HepG2 (cell line): ENCODE results near the gene PPOX. TPM values are rescaled to one million over a fixed set of nuclear protein-coding genes. Genes with fewer than 3 reads are reported as not detected.

Experiments
- AKNA ChIP-seq: sonication (generic); formaldehyde crosslinking; IDR thresholded peaks from 2 replicates; pipeline ENCODE4 v1.4.0; 2020; ENCODE audit warnings: missing genetic modification reagents, borderline replicate concordance
- CEBPG ChIP-seq: IDR thresholded peaks from 2 replicates; pipeline ENCODE4 v1.6.1; 2016
- ERF ChIP-seq: IDR thresholded peaks from 2 replicates; pipeline ENCODE4 v1.6.1; 2018; ENCODE audit warnings: missing biosample characterization, missing genetic modification reagents
- HDAC6 ChIP-seq: fragments of 200-600 bp; sonication (generic); IDR thresholded peaks from 2 replicates; pipeline ENCODE4 v1.7.0; 2017; ENCODE audit warnings: mild to moderate bottlenecking, antibody characterized with exemption, low read length, low read depth
- KAT8 ChIP-seq: IDR thresholded peaks from 2 replicates; pipeline ENCODE4 v1.6.1; 2016; ENCODE audit warnings: missing genetic modification reagents, missing compliant biosample characterization
- NFE2 ChIP-seq: sonication (generic); formaldehyde crosslinking; IDR thresholded peaks from 2 replicates; pipeline ENCODE4 v1.4.0; 2020; ENCODE audit warnings: missing genetic modification reagents
- POLR2A ChIP-seq, 2 experiments: IDR thresholded peaks; 2 replicates each; pipeline ENCODE4 v1.6.1; 2011; ENCODE audit warnings: low read depth in 2 of 2, low read length in 2 of 2, mild to moderate bottlenecking in 1 of 2, moderate library complexity in 1 of 2; ENCODE audit not compliant: insufficient read depth in 1 of 2
- SP5 ChIP-seq: IDR thresholded peaks from 2 replicates; pipeline ENCODE4 v1.6.1; 2016; ENCODE audit warnings: low read depth, borderline replicate concordance
- TEAD3 ChIP-seq: optimal IDR thresholded peaks from 2 replicates; pipeline ENCODE3; 2016; ENCODE audit warnings: borderline replicate concordance
- ZFP62 ChIP-seq: sonication (generic); formaldehyde crosslinking; IDR thresholded peaks from 2 replicates; pipeline ENCODE4 v1.4.0; 2020; ENCODE audit warnings: missing genetic modification reagents
- ZFYVE20 ChIP-seq: sonication (generic); formaldehyde crosslinking; IDR thresholded peaks from 2 replicates; pipeline ENCODE4 v1.8.0; 2023; ENCODE audit warnings: low read depth, mild to moderate bottlenecking, moderate library complexity, missing genetic modification reagents, borderline replicate concordance
- ZNF232 ChIP-seq: sonication (generic); formaldehyde crosslinking; IDR thresholded peaks from 2 replicates; pipeline ENCODE4 v1.4.0; 2020; ENCODE audit warnings: missing genetic modification reagents, borderline replicate concordance
- ZNF33A ChIP-seq: sonication (generic); formaldehyde crosslinking; IDR thresholded peaks from 2 replicates; pipeline ENCODE4 v1.5.1; 2020; ENCODE audit warnings: missing genetic modification reagents, mild to moderate bottlenecking, moderate library complexity, borderline replicate concordance
- ZNF543 ChIP-seq: sonication (generic); formaldehyde crosslinking; IDR thresholded peaks from 2 replicates; pipeline ENCODE4 v1.4.0; 2020; ENCODE audit warnings: mild to moderate bottlenecking, missing genetic modification reagents
- ZNF547 ChIP-seq: sonication (generic); formaldehyde crosslinking; IDR thresholded peaks from 2 replicates; pipeline ENCODE4 v1.5.1; 2020; ENCODE audit warnings: mild to moderate bottlenecking, missing genetic modification reagents
- ZNF558 ChIP-seq: sonication (generic); formaldehyde crosslinking; IDR thresholded peaks from 2 replicates; pipeline ENCODE4 v1.9.0; 2022; ENCODE audit warnings: mild to moderate bottlenecking, missing genetic modification reagents, borderline replicate concordance
- ZNF687 ChIP-seq: sonication (generic); formaldehyde crosslinking; IDR thresholded peaks from 2 replicates; pipeline ENCODE4 v1.5.1; 2020; ENCODE audit warnings: mild to moderate bottlenecking, missing genetic modification reagents, moderate library complexity
- ZNF878 ChIP-seq: sonication (generic); formaldehyde crosslinking; IDR thresholded peaks from 2 replicates; pipeline ENCODE4 v1.8.1; 2023; ENCODE audit warnings: mild to moderate bottlenecking, missing genetic modification reagents, moderate library complexity
- ZUFSP ChIP-seq: sonication (generic); formaldehyde crosslinking; IDR thresholded peaks from 2 replicates; pipeline ENCODE4 v1.9.0; 2021; ENCODE audit warnings: missing genetic modification reagents, mild to moderate bottlenecking, borderline replicate concordance
- polyA plus RNA-seq, 8 experiments: library from polyadenylated mRNA; depleted of rRNA in 3 of 8; stranded (reverse) in 7 of 8; unstranded in 1 of 8; fragments of >200 nt; fragmentation: Illumina TruSeq in 4 of 8; extraction: Trizol in 4 of 8; gene quantifications; 2 replicates each; pipeline versions ENCODE4 v1.2.1 to v1.2.3, GENCODE V29; 2011 to 2016; ENCODE audit warnings: low read depth in 4 of 8, missing spikeins in 1 of 8, mixed read lengths in 1 of 8; ENCODE audit not compliant: insufficient read depth in 1 of 8
- total RNA-seq, 5 experiments: library from RNA; depleted of rRNA; stranded (reverse); fragments of >200 nt; fragmentation: Illumina TruSeq; extraction: Trizol; gene quantifications; 2 replicates each; pipeline ENCODE4 v1.2.3, GENCODE V29; 2016; ENCODE audit warnings: low read depth in 1 of 5

The PPOX gene
- total and polyA plus RNA-seq, 2 of the 13 experiments (the other 11 are each of a cell fraction or from before 2014, with no cell fraction given) = 15.5 to 27.7 TPM

GRCh38 chr1:161165742-161166668 lies at the start of gene PPOX (continued):
- TF ChIP-seq ZUFSP (CRISPR knock-in tag) = no peak
- peak; percentile 69 for TF ChIP-seq ERF
- no peak for TF ChIP-seq HDAC6
- no peak for TF ChIP-seq ZNF232 (CRISPR knock-in tag)
- 0 out of 2 replicates have a peak, but pooled peaks have one; percentile 41 for TF ChIP-seq ZNF558 (CRISPR knock-in tag)
- 0 out of 2 replicates have a peak, but pooled peaks have one; percentile 42 for TF ChIP-seq SP5 (CRISPR knock-in tag)
- no peak for TF ChIP-seq CEBPG (CRISPR knock-in tag)
- TF ChIP-seq ZFP62 = no peak
- TF ChIP-seq ZNF878 (CRISPR knock-in tag) = no peak
- TF ChIP-seq NFE2 (CRISPR knock-in tag) = no peak
- no peak for TF ChIP-seq TEAD3 (CRISPR knock-in tag)
- TF ChIP-seq ZFYVE20 (CRISPR knock-in tag) = no peak
- TF ChIP-seq POLR2A (IDR thresholded peaks at IDR 0.05; ENCODE audit: insufficient read depth in 1 of 2, low read depth in 2 of 2, low read length in 2 of 2) = peak; percentile 69 to 79
- peak; percentile 89 for TF ChIP-seq ZNF687 (CRISPR knock-in tag)
- no peak for TF ChIP-seq AKNA (CRISPR knock-in tag)
- TF ChIP-seq ZNF33A (CRISPR knock-in tag) = no peak
- TF ChIP-seq KAT8 (CRISPR knock-in tag) = peak; percentile 83
- no peak; the same call in 1 of the 2 replicates for TF ChIP-seq ZNF547 (CRISPR knock-in tag)
- TF ChIP-seq ZNF543 = 0 out of 2 replicates have a peak, but pooled peaks have one; percentile 55
